Gastroesophageal sphincter (tissue), 3 donors: ENCODE data around the gene ANKRD24.

ENCODE experiments used
- CTCF ChIP-seq, 4 experiments: fragments of 200-600 bp in 2 of 4; fragments of 450-650 bp in 2 of 4; sonication (generic) in 1 of 4; IDR thresholded peaks; one replicate each; pipeline ENCODE4 v1.5.1; 2017 to 2019; ENCODE audit warnings: antibody characterized with exemption in 4 of 4, mild to moderate bottlenecking in 2 of 4, moderate library complexity in 2 of 4
- POLR2A ChIP-seq, 2 donors: fragments of 450-650 bp; IDR thresholded peaks; one replicate each; pipeline ENCODE4 v1.6.1; 2017; ENCODE audit warnings: antibody characterized with exemption in 2 of 2, mild to moderate bottlenecking in 2 of 2, moderate library complexity in 1 of 2
- POLR2AphosphoS5 ChIP-seq: sonication (generic); formaldehyde crosslinking; IDR thresholded peaks from one replicate; pipeline ENCODE4 v1.6.1; 2017; ENCODE audit warnings: antibody characterized with exemption

GRCh38 chr19:4174895-4175668 is 7.4 kb upstream of the ANKRD24 start:
- TF ChIP-seq POLR2AphosphoS5, result no peak
- TF ChIP-seq CTCF (IDR thresholded peaks at IDR 0.05), result no peak
- TF ChIP-seq POLR2A (IDR thresholded peaks at IDR 0.05), result no peak
